ENCODE results near the gene NUDT19. TPM values are rescaled to one million over a fixed set of nuclear protein-coding genes. Genes with fewer than 3 reads are reported as not detected.

The NUDT19 gene
- total RNA-seq, 4 donors from 2014 or later = 1.3 to 8.4 (median 5.9) TPM; not detected in 1

GRCh38 chr19:32757189-32757588 lies 65.6 kb downstream of the NUDT19 start:
- intact Hi-C loops (cut with DNase I; ENCODE audit: low total_unique reads) = no loop called here
- Histone ChIP-seq H3K4me3 (no peak overlapping the region), H3K27me3 (no peaks in the 10 kb centered on the region), H3K36me3 (no peaks in the 10 kb centered on the region), H3K9me3 (no peaks in the 10 kb centered on the region), H3K27ac (no peak overlapping the region), H3K4me1 (no peaks in the 10 kb centered on the region)
- no peak for DNase-seq
- TF ChIP-seq POLR2A (IDR thresholded peaks at IDR 0.05) (no peak), CTCF (IDR thresholded peaks at IDR 0.05) (no peak)

Small RNA genes within 50 kb of the gene (small RNA-seq; reads per million reads assigned to genes)
- gene RN7SL789P = not detected

Other genes starting within 250 kb of the NUDT19 start
- 10 to 100 TPM; 14.7 to 82.6 (median 48.7) TPM for gene PDCD5, start 110.6 kb upstream of the NUDT19 start, total RNA-seq
- gene ANKRD27, start 16.6 kb upstream of the NUDT19 start, total RNA-seq = 10 to 100 TPM in 3 of 4 donors, 1 to 10 TPM in 1; 1.8 to 36.2 (median 22.7) TPM
- gene RGS9BP, start 16.0 kb upstream of the NUDT19 start, total RNA-seq = under 1 TPM in 2 of 4 donors, not detected in 2; 0.29 to 0.62 TPM
- 1 to 10 TPM in 2 of 4 donors, not detected in 2; 2.0 to 5.7 TPM for gene TDRD12, start 27.9 kb downstream of the NUDT19 start, total RNA-seq
- gene SLC7A9, start 177.9 kb downstream of the NUDT19 start, total RNA-seq = 1 to 10 TPM in 1 of 4 donors, not detected in 3; 1.1 TPM